Measurements from ENCODE around the gene COMMD6.

COMMD6 gene

DNA sequence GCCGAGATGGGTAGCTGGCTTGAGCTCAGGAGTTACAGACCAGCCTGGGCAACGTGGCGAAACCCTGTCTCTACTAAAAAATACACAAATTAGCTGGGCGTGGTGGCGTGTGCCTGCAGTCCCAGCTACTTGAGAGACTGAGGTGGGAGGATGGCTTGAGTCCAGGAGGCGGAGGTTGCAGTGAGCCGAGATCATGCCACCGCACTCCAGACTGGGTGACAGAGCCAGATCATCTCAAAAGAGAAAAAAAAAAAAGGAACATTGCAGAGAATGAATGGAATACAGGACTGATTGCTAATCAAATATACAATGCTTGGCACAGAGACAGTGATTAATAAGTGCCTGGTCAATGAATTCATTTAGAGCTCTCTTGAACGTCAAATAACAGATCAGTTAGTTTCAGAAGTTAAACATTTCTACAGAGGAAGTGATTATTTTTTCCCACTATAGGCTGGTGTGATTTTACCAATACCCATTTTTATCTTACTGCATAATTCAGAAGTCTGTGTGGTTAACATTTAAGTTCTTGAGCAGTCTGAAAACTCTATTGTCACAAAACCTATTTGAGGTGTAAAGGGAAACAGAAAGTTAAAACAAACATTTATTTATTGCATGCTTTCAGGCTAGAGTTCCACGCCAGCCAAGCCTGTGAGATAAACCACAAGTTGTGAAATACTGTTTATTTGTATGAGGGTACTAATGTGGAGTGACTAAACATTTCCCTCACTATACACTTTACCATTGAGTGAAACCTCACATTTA lies 48.0 kb downstream of the COMMD6 start:
- H3K4me2 ChIP-seq (ENCODE audit: low read length, poor library complexity, severe bottlenecking), result no peak overlapping the region
- H3K4me1 ChIP-seq (ENCODE audit: control insufficient read depth, insufficient read depth, low read depth, low read length), result peaks cover 6% of the 10 kb centered on the region
- H3K36me3 ChIP-seq (ENCODE audit: control insufficient read depth in 1 of 2, insufficient read depth in 2 of 2, low read depth in 1 of 2, low read length in 2 of 2), result no peaks in the 10 kb centered on the region
- H2BK120ac ChIP-seq (ENCODE audit: low read depth, low read length), result no peak overlapping the region
- H3K27ac ChIP-seq (ENCODE audit: low read length, poor library complexity, severe bottlenecking), result no peak overlapping the region
- no peak overlapping the region for H3K4ac ChIP-seq (ENCODE audit: low read depth in 1 of 2, low read length in 2 of 2)
- H4K8ac ChIP-seq (ENCODE audit: low read length), result peak overlapping the region; percentile 21
- peak; percentile 92 for DNase-seq
- H3K9ac ChIP-seq (ENCODE audit: low read length), result no peak overlapping the region
- no peak overlapping the region for H2AK5ac ChIP-seq (ENCODE audit: low read length, severe bottlenecking)
- H3K23ac ChIP-seq (ENCODE audit: low read length in 2 of 2), result no peak overlapping the region
- peak overlapping the region in 1 of 2 experiments; percentile 19 for H3K4me3 ChIP-seq (ENCODE audit: insufficient read depth in 1 of 2, low read depth in 1 of 2, low read length in 2 of 2)
- H3K27me3 ChIP-seq (ENCODE audit: control insufficient read depth in 1 of 2, insufficient read depth in 1 of 2, low read length in 2 of 2), result no peaks in the 10 kb centered on the region
- no peak overlapping the region for H2AFZ ChIP-seq (ENCODE audit: low read depth, low read length)
- no peak overlapping the region for H4K91ac ChIP-seq (ENCODE audit: low read length)
- no peak overlapping the region for H3K14ac ChIP-seq (ENCODE audit: low read length in 2 of 2)
- no peaks in the 10 kb centered on the region for H3K79me1 ChIP-seq (replicated peaks; ENCODE audit: low read length, poor library complexity, severe bottlenecking)
- peak overlapping the region in 1 of 2 experiments; percentile 64 for H3K18ac ChIP-seq (ENCODE audit: low read depth in 1 of 2, low read length in 2 of 2)
- H3K9me3 ChIP-seq (ENCODE audit: control insufficient read depth, low read length), result no peaks in the 10 kb centered on the region
- no peak overlapping the region for H2BK5ac ChIP-seq (ENCODE audit: low read depth, low read length, poor library complexity, severe bottlenecking)
- H2BK12ac ChIP-seq (ENCODE audit: low read length in 2 of 2), result peak overlapping the region; percentile 18 to 78
- 46% methylated on average over 8 of the region's 10 CpGs for WGBS
- H2BK15ac ChIP-seq (ENCODE audit: low read depth, poor library complexity, severe bottlenecking), result no peak overlapping the region

DNA sequence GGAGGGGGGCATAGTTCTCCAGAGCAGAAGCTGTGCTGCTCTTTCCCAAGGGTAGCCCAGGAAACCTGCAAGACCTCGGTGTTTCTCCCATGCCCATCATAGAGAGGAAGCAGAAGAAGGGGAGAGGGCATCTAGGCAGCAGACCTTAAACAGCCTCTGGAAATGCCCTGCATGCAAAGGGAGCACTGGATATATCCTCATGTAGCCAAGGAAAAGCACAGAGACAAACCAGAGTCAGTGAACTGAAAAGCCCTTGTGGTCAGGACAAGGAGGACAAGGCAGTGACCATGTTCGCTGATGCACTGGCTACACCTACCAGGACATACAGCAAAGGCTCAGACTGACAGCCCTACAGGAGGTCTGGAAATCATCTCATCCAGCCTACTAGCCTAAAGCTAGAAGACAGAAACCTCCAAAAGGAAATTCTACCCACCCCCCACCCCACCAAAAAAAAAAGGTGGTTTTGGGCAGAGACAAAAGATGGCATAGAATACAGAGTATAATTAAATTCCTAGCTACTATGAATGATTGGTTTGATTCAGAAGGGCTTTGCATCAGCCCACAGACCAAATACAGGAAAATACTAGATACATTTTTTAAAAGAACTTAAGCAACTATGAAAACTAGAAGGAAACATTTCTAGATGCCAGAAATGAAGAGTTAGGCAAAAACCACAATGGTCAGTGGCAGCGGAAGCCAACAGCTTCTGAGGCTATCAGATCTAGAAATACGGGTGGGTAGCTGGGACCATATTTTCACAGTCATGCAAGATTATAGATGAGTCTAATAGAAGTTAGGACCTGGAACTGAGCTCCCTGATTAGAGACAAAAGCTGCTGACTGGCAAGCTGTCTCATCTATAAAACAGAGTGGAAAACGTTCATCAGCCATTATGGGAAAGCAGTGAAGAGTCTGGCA lies 51.2 kb downstream of the COMMD6 start:
- no peak overlapping the region for H3K9ac ChIP-seq (ENCODE audit: low read length)
- H2BK5ac ChIP-seq (ENCODE audit: low read depth, low read length, poor library complexity, severe bottlenecking), result no peak overlapping the region
- no peaks in the 10 kb centered on the region for H3K79me1 ChIP-seq (replicated peaks; ENCODE audit: low read length, poor library complexity, severe bottlenecking)
- H2BK15ac ChIP-seq (ENCODE audit: low read depth, poor library complexity, severe bottlenecking), result no peak overlapping the region
- no peaks in the 10 kb centered on the region for H3K9me3 ChIP-seq (ENCODE audit: control insufficient read depth, low read length)
- H2BK12ac ChIP-seq (ENCODE audit: low read length in 2 of 2), result peak overlapping the region in 1 of 2 experiments; percentile 8
- no peak overlapping the region for H3K27ac ChIP-seq (ENCODE audit: low read length, poor library complexity, severe bottlenecking)
- no peak overlapping the region for H2BK120ac ChIP-seq (ENCODE audit: low read depth, low read length)
- no peak overlapping the region for H3K14ac ChIP-seq (ENCODE audit: low read length in 2 of 2)
- no peak overlapping the region for H3K18ac ChIP-seq (ENCODE audit: low read depth in 1 of 2, low read length in 2 of 2)
- H3K4me2 ChIP-seq (ENCODE audit: low read length, poor library complexity, severe bottlenecking), result no peak overlapping the region
- no peak overlapping the region for H3K23ac ChIP-seq (ENCODE audit: low read length in 2 of 2)
- no peak overlapping the region for H3K4ac ChIP-seq (ENCODE audit: low read depth in 1 of 2, low read length in 2 of 2)
- H2AFZ ChIP-seq (ENCODE audit: low read depth, low read length), result no peak overlapping the region
- H3K4me1 ChIP-seq (ENCODE audit: control insufficient read depth, insufficient read depth, low read depth, low read length), result peaks cover 8% of the 10 kb centered on the region
- H3K36me3 ChIP-seq (ENCODE audit: control insufficient read depth in 1 of 2, insufficient read depth in 2 of 2, low read depth in 1 of 2, low read length in 2 of 2), result no peaks in the 10 kb centered on the region
- H2AK5ac ChIP-seq (ENCODE audit: low read length, severe bottlenecking), result no peak overlapping the region
- H4K91ac ChIP-seq (ENCODE audit: low read length), result no peak overlapping the region
- 72% methylated on average over 5 of the region's 5 CpGs for WGBS
- no peak for DNase-seq
- H3K27me3 ChIP-seq (ENCODE audit: control insufficient read depth in 1 of 2, insufficient read depth in 1 of 2, low read length in 2 of 2), result no peaks in the 10 kb centered on the region
- no peak overlapping the region for H4K8ac ChIP-seq (ENCODE audit: low read length)
- no peak overlapping the region for H3K4me3 ChIP-seq (ENCODE audit: insufficient read depth in 1 of 2, low read depth in 1 of 2, low read length in 2 of 2)

DNA sequence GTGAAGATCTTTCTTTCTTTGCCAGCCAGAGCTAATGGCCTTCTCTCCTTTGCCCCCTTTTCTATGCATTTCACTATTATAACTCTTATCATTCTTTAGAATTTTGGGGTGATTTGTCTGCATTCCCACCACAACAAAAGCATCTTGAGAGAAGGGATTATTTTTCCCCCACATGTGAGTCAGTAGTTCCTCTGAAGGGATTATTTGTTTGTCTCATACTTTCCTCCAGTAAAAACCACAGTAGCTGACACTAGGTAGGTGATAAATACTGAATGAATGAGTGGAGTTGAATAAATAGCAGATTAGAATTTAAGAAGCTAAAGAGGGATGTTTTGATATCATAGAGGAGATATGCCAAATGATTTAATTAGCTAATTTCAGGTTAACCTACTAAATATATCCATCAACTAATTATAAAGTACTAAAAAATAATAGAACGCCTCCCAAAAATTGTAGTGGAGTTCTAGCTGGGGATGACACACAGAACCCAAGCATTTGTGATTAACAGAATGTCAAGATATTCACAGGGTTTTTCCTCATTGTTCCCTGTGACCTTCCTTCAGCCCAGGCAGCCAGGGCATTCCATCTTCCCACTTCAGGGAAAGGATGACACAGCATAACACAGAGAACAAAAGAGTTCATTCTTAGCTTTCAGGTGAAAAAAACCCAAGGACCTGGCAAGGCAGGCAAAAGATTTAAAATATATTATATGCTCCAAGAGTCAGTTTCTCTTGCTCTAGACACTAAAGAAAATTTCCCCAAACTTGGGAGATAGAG lies 52.2 kb downstream of the COMMD6 start:
- Histone ChIP-seq H4K91ac (ENCODE audit: low read length) (no peak overlapping the region), H4K8ac (ENCODE audit: low read length) (no peak overlapping the region), H2BK12ac (ENCODE audit: low read length in 2 of 2) (no peak overlapping the region), H3K79me1 (replicated peaks; ENCODE audit: low read length, poor library complexity, severe bottlenecking) (peaks cover 3% of the 10 kb centered on the region), H3K4me3 (ENCODE audit: insufficient read depth in 1 of 2, low read depth in 1 of 2, low read length in 2 of 2) (no peak overlapping the region), H3K4me2 (ENCODE audit: low read length, poor library complexity, severe bottlenecking) (no peak overlapping the region), H2BK15ac (ENCODE audit: low read depth, poor library complexity, severe bottlenecking) (no peak overlapping the region), H3K27me3 (ENCODE audit: control insufficient read depth in 1 of 2, insufficient read depth in 1 of 2, low read length in 2 of 2) (no peaks in the 10 kb centered on the region), H3K14ac (ENCODE audit: low read length in 2 of 2) (no peak overlapping the region), H2AK5ac (ENCODE audit: low read length, severe bottlenecking) (peak overlapping the region; percentile 68), H2AFZ (ENCODE audit: low read depth, low read length) (no peak overlapping the region), H3K4ac (ENCODE audit: low read depth in 1 of 2, low read length in 2 of 2) (peak overlapping the region in 1 of 2 experiments; percentile 15), H3K23ac (ENCODE audit: low read length in 2 of 2) (no peak overlapping the region), H2BK120ac (ENCODE audit: low read depth, low read length) (no peak overlapping the region), H3K9ac (ENCODE audit: low read length) (no peak overlapping the region), H3K9me3 (ENCODE audit: control insufficient read depth, low read length) (no peaks in the 10 kb centered on the region), H3K4me1 (ENCODE audit: control insufficient read depth, insufficient read depth, low read depth, low read length) (peaks cover 15% of the 10 kb centered on the region), H3K27ac (ENCODE audit: low read length, poor library complexity, severe bottlenecking) (no peak overlapping the region), H3K36me3 (ENCODE audit: control insufficient read depth in 1 of 2, insufficient read depth in 2 of 2, low read depth in 1 of 2, low read length in 2 of 2) (no peaks in the 10 kb centered on the region), H3K18ac (ENCODE audit: low read depth in 1 of 2, low read length in 2 of 2) (no peak overlapping the region), H2BK5ac (ENCODE audit: low read depth, low read length, poor library complexity, severe bottlenecking) (no peak overlapping the region)
- 80% methylated on average over 1 of the region's 1 CpG for WGBS
- DNase-seq, result peak; percentile 46

- Histone ChIP-seq H3K18ac (ENCODE audit: low read depth in 1 of 2, low read length in 2 of 2) (no peak overlapping the region), H2BK120ac (ENCODE audit: low read depth, low read length) (no peak overlapping the region), H3K27ac (ENCODE audit: low read length, poor library complexity, severe bottlenecking) (no peak overlapping the region), H3K79me1 (replicated peaks; ENCODE audit: low read length, poor library complexity, severe bottlenecking) (peaks cover 11% of the 10 kb centered on the region), H4K8ac (ENCODE audit: low read length) (no peak overlapping the region), H3K23ac (ENCODE audit: low read length in 2 of 2) (no peak overlapping the region), H2BK12ac (ENCODE audit: low read length in 2 of 2) (no peak overlapping the region), H3K4me2 (ENCODE audit: low read length, poor library complexity, severe bottlenecking) (no peak overlapping the region), H2AFZ (ENCODE audit: low read depth, low read length) (no peak overlapping the region), H4K91ac (ENCODE audit: low read length) (no peak overlapping the region), H3K4me3 (ENCODE audit: insufficient read depth in 1 of 2, low read depth in 1 of 2, low read length in 2 of 2) (peak overlapping the region in 1 of 2 experiments; percentile 94), H3K4me1 (ENCODE audit: control insufficient read depth, insufficient read depth, low read depth, low read length) (peaks cover 13% of the 10 kb centered on the region), H3K9ac (ENCODE audit: low read length) (peak overlapping the region; percentile 94), H2BK5ac (ENCODE audit: low read depth, low read length, poor library complexity, severe bottlenecking) (no peak overlapping the region), H2AK5ac (ENCODE audit: low read length, severe bottlenecking) (no peak overlapping the region), H3K36me3 (ENCODE audit: control insufficient read depth in 1 of 2, insufficient read depth in 2 of 2, low read depth in 1 of 2, low read length in 2 of 2) (no peaks in the 10 kb centered on the region), H3K27me3 (ENCODE audit: control insufficient read depth in 1 of 2, insufficient read depth in 1 of 2, low read length in 2 of 2) (no peaks in the 10 kb centered on the region), H3K9me3 (ENCODE audit: control insufficient read depth, low read length) (no peaks in the 10 kb centered on the region), H3K14ac (ENCODE audit: low read length in 2 of 2) (no peak overlapping the region), H2BK15ac (ENCODE audit: low read depth, poor library complexity, severe bottlenecking) (no peak overlapping the region), H3K4ac (ENCODE audit: low read depth in 1 of 2, low read length in 2 of 2) (no peak overlapping the region)
- no peak for DNase-seq
- WGBS, result no CpG with 5 or more reads among the region's 1 CpG
Measured at GRCh38 chr13:75482820-75483079, 54.9 kb downstream of the COMMD6 start.
